Esophagus squamous epithelium (tissue), 5 donors: ENCODE data around the gene SIK3. TPM values are rescaled to one million over a fixed set of nuclear protein-coding genes. Genes with fewer than 3 reads are reported as not detected.

Source experiments
- DNase-seq: peaks from one replicate; lab custom pipeline; 2025; lab: John Stamatoyannopoulos, UW
- H3K27ac ChIP-seq, 4 donors: fragments of 200-600 bp; sonication (generic); one replicate each; pipeline ENCODE4 v1.5.1; 2016 to 2019; ENCODE audit warnings: mild to moderate bottlenecking in 1 of 4
- H3K27me3 ChIP-seq, 4 donors: fragments of 200-600 bp; sonication (generic); 1 replicate in 3 of 4; 2 replicates in 1 of 4; pipeline versions ENCODE4 v1.5.1 to v1.6.0; 2017 to 2021; ENCODE audit warnings: antibody characterized with exemption in 1 of 4
- H3K36me3 ChIP-seq, 3 donors: fragments of 200-600 bp; sonication (generic); one replicate each; pipeline ENCODE4 v1.5.1; 2016 to 2019
- H3K4me1 ChIP-seq, 3 donors: fragments of 200-600 bp; sonication (generic); one replicate each; pipeline ENCODE4 v1.5.1; 2017 to 2019
- H3K4me3 ChIP-seq, 4 donors: fragments of 200-600 bp; sonication (generic); 1 replicate in 3 of 4; 2 replicates in 1 of 4; pipeline ENCODE4 v1.5.1; 2016 to 2019; ENCODE audit warnings: mild to moderate bottlenecking in 2 of 4, moderate library complexity in 1 of 4
- H3K9me3 ChIP-seq, 3 donors: fragments of 200-600 bp; sonication (generic); one replicate each; pipeline ENCODE4 v1.5.1; 2016 to 2019
- POLR2A ChIP-seq, 4 donors: fragments of 450-650 bp; IDR thresholded peaks; one replicate each; pipeline ENCODE4 v1.6.1; 2017; ENCODE audit warnings: antibody characterized with exemption in 4 of 4, mild to moderate bottlenecking in 4 of 4, moderate library complexity in 3 of 4
- WGBS, 2 donors: methylation state at CpG; one replicate each; pipeline ENCODE4 v1.1.5; 2018; 5-methylcytosine and 5-hydroxymethylcytosine counted together
- intact Hi-C: fragments of 100-400 bp; cut with DNase I; formaldehyde crosslinking; loops from one replicate; pipeline ENCODE4 v1.15.0; 2022
- total RNA-seq, 4 donors: library from RNA; depleted of rRNA; stranded (reverse); fragments of >200 nt; gene quantifications; one replicate each; pipeline ENCODE4 v1.1.0, GENCODE V29; 2016
- TF ChIP-seq, protein P1 (sequence below), 6 experiments: fragments of 450-650 bp in 4 of 6; fragments of 200-600 bp in 2 of 6; sonication (generic) in 2 of 6; IDR thresholded peaks; one replicate each; pipeline ENCODE4 v1.5.1; 2016 to 2019; ENCODE audit warnings: antibody characterized with exemption in 6 of 6, mild to moderate bottlenecking in 4 of 6, moderate library complexity in 4 of 6
- donor health status: DM: yes; HTN: yes; CAD: no.

SIK3 gene
- total RNA-seq, 4 donors from 2014 or later = 16.2 to 35.1 (median 20.3) TPM

DNA sequence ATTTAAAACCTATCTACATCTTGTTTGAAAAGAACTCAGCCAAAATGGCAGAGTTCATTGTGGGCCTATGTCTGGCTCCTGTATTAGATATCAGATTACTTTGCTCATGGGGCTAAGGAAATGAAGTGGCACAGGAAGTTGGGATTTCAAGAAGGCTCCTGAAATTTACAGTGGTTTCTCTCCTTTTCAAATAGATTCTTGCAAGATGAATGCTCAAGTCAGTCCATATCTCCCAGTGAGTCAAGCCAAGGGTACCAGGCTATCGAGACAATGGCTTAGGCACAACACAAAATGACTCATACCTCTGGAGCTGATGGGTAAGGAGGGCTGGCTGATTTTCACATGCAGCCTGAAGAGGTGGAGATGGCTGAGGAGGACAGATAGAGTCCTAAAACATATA, 236.7 kb downstream of the SIK3 start:
- intact Hi-C loops = no loop called here
- 64% methylated on average over 1 of the region's 1 CpG for WGBS, 2 donors
- Histone ChIP-seq H3K9me3 (no peaks in the 10 kb centered on the region), H3K4me3 (no peak overlapping the region), H3K4me1 (no peaks in the 10 kb centered on the region), H3K27me3 (no peaks in the 10 kb centered on the region), H3K36me3 (peaks cover 9 to 100% (median 19%) of the 10 kb centered on the region in 3 donors), H3K27ac (no peak overlapping the region)
- no peak for DNase-seq
- no peak for TF ChIP-seq POLR2A (IDR thresholded peaks at IDR 0.05)
- TF ChIP-seq, protein P1, sequence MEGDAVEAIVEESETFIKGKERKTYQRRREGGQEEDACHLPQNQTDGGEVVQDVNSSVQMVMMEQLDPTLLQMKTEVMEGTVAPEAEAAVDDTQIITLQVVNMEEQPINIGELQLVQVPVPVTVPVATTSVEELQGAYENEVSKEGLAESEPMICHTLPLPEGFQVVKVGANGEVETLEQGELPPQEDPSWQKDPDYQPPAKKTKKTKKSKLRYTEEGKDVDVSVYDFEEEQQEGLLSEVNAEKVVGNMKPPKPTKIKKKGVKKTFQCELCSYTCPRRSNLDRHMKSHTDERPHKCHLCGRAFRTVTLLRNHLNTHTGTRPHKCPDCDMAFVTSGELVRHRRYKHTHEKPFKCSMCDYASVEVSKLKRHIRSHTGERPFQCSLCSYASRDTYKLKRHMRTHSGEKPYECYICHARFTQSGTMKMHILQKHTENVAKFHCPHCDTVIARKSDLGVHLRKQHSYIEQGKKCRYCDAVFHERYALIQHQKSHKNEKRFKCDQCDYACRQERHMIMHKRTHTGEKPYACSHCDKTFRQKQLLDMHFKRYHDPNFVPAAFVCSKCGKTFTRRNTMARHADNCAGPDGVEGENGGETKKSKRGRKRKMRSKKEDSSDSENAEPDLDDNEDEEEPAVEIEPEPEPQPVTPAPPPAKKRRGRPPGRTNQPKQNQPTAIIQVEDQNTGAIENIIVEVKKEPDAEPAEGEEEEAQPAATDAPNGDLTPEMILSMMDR (IDR thresholded peaks at IDR 0.05) = no peak

- H3K27me3 ChIP-seq = no peaks in the 10 kb centered on the region
- 92 to 93% methylated on average over 6 of the region's 6 CpGs for WGBS, 2 donors
- H3K9me3 ChIP-seq = no peaks in the 10 kb centered on the region
- intact Hi-C loops = no loop called here
- TF ChIP-seq, protein P1 (IDR thresholded peaks at IDR 0.05) = no peak
- TF ChIP-seq POLR2A (IDR thresholded peaks at IDR 0.05) = no peak
- H3K36me3 ChIP-seq = peaks cover 9 to 98% (median 19%) of the 10 kb centered on the region in 3 donors
- DNase-seq = no peak
- no peak overlapping the region for H3K27ac ChIP-seq
- H3K4me1 ChIP-seq = peaks cover 0 to 4% (median 0%) of the 10 kb centered on the region in 3 donors
- no peak overlapping the region for H3K4me3 ChIP-seq
These were observed 237.9 kb downstream of the SIK3 start for GRCh38 chr11:116860303-116860702.

- intact Hi-C loops = no loop called here
- H3K4me3 ChIP-seq = no peak overlapping the region
- WGBS, 2 donors = 87 to 100% methylated on average over 3 to 7 of the region's 8 CpGs
- no peak for DNase-seq
- H3K27me3 ChIP-seq = no peaks in the 10 kb centered on the region
- no peaks in the 10 kb centered on the region for H3K9me3 ChIP-seq
- peaks cover 9 to 97% (median 19%) of the 10 kb centered on the region in 3 donors for H3K36me3 ChIP-seq
- TF ChIP-seq POLR2A (IDR thresholded peaks at IDR 0.05) = no peak
- TF ChIP-seq, protein P1 (IDR thresholded peaks at IDR 0.05) = no peak
- peaks cover 0 to 11% (median under 1%) of the 10 kb centered on the region in 3 donors for H3K4me1 ChIP-seq
- H3K27ac ChIP-seq = no peak overlapping the region
These were observed 239.1 kb downstream of the SIK3 start for GRCh38 chr11:116859175-116859574.

GRCh38 chr11:116857936-116858335, 240.3 kb downstream of the SIK3 start:
- Histone ChIP-seq H3K27ac (no peak overlapping the region), H3K36me3 (peaks cover 9 to 90% (median 19%) of the 10 kb centered on the region in 3 donors), H3K4me3 (no peak overlapping the region), H3K27me3 (no peaks in the 10 kb centered on the region), H3K4me1 (peaks cover 6 to 24% (median 13%) of the 10 kb centered on the region in 3 donors), H3K9me3 (no peaks in the 10 kb centered on the region)
- TF ChIP-seq POLR2A (IDR thresholded peaks at IDR 0.05) = no peak
- TF ChIP-seq, protein P1 (IDR thresholded peaks at IDR 0.05) = no peak
- WGBS, 2 donors = 76 to 100% methylated on average over 2 to 6 of the region's 7 CpGs
- no peak for DNase-seq
- intact Hi-C loops = no loop called here

GRCh38 chr11:116857316-116857715, 240.9 kb downstream of the SIK3 start:
- DNase-seq = no peak
- intact Hi-C loops = no loop called here
- Histone ChIP-seq H3K9me3 (no peaks in the 10 kb centered on the region), H3K27me3 (no peaks in the 10 kb centered on the region), H3K4me3 (no peak overlapping the region), H3K27ac (no peak overlapping the region), H3K36me3 (peaks cover 9 to 83% (median 15%) of the 10 kb centered on the region in 3 donors), H3K4me1 (peaks cover 12 to 30% (median 19%) of the 10 kb centered on the region in 3 donors)
- TF ChIP-seq, protein P1 (IDR thresholded peaks at IDR 0.05) = no peak
- no peak for TF ChIP-seq POLR2A (IDR thresholded peaks at IDR 0.05)
- 87 to 94% methylated on average over 2 of the region's 2 CpGs for WGBS, 2 donors
